K562 (cell line): Measurements from ENCODE around the gene SAA2. TPM values are rescaled to one million over a fixed set of nuclear protein-coding genes. Genes with fewer than 3 reads are reported as not detected.

ENCODE experiments used
- ATAC-seq: fragments of 200-7000 bp; cut with Tn5 transposase; 3 replicates; pipeline ENCODE4 v1.9.1; 2020; ENCODE audit warnings: moderate library complexity
- BruUV-seq: library from RNA; stranded (reverse); fragments of 400-500 nt; replicated peaks from 2 replicates; lab custom pipeline; 2021; lab: Mats Ljungman, UMichigan
- CTCF ChIA-PET: fragments of 300-600 bp; formaldehyde crosslinking; extraction: SDS; loops from one replicate; lab custom pipeline; 2021; ENCODE audit warnings: low intra/inter-chr PET ratio; lab: Yijun Ruan, JAX
- POLR2A ChIA-PET: fragments of 300-600, 350-650 bp; sonication (Branson Sonifier 250); formaldehyde crosslinking; extraction: SDS; loops from one replicate; lab custom pipeline; 2021; ENCODE audit warnings: antibody characterized with exemption, inconsistent platforms; lab: Yijun Ruan, JAX
- DNase-seq, 4 experiments: peaks; one replicate each; pipeline versions ENCODE4 v3.0.0 to v3.0.0-alpha.2; 2011 to 2018; ENCODE audit warnings: low spot score in 3 of 4, mixed read lengths in 3 of 4; ENCODE audit errors: extremely low read depth in 1 of 4
- FAIRE-seq: peaks from 2 replicates; lab custom pipeline; 2011; peaks lifted over from hg19 to GRCh38; lab: Jason Lieb, UNC
- H2AFZ ChIP-seq: 2 replicates; pipeline ENCODE4 v1.6.0; 2011; ENCODE audit warnings: low read depth, low read length, control low read depth, inconsistent platforms
- H3K27ac ChIP-seq: fragments of 200-600 bp; 3 replicates; pipeline ENCODE4 v1.8.0; 2011; ENCODE audit warnings: low read depth, mild to moderate bottlenecking, control low read depth, inconsistent platforms, low read length, moderate library complexity, mixed read lengths; ENCODE audit errors: extremely low read depth
- H3K27me3 ChIP-seq, 2 experiments: fragments of 300-600 bp in 1 of 2; 2 replicates in 1 of 2; 3 replicates in 1 of 2; pipeline versions ENCODE4 v1.6.0 to v1.8.0; 2011; ENCODE audit warnings: inconsistent platforms in 2 of 2, low read length in 2 of 2, mild to moderate bottlenecking in 1 of 2, mixed read lengths in 1 of 2, moderate library complexity in 1 of 2; ENCODE audit not compliant: control insufficient read depth in 2 of 2, insufficient read depth in 2 of 2
- H3K36me3 ChIP-seq: fragments of 300-600 bp; 3 replicates; pipeline ENCODE4 v1.8.0; 2011; ENCODE audit warnings: mild to moderate bottlenecking, low read length, inconsistent platforms; ENCODE audit not compliant: control insufficient read depth, insufficient read depth
- H3K4me1 ChIP-seq, 2 experiments: fragments of 200-600 bp in 1 of 2; replicated peaks in 1 of 2; 2 replicates in 1 of 2; 3 replicates in 1 of 2; pipeline versions ENCODE4 v1.5.1 to v1.8.0; 2011; ENCODE audit warnings: inconsistent platforms in 2 of 2, low read length in 2 of 2, mild to moderate bottlenecking in 1 of 2, mixed read lengths in 1 of 2, moderate library complexity in 1 of 2; ENCODE audit not compliant: control insufficient read depth in 2 of 2, insufficient read depth in 2 of 2
- H3K4me2 ChIP-seq: 2 replicates; pipeline ENCODE4 v1.6.1; 2011; ENCODE audit warnings: low read length, control low read depth, inconsistent platforms, mixed read lengths; ENCODE audit not compliant: insufficient read depth
- H3K4me3 ChIP-seq: fragments of 200-600 bp; sonication (generic), shearing (Covaris generic); 2 replicates; pipeline ENCODE4 v1.5.1; 2016; ENCODE audit warnings: control low read depth, inconsistent platforms
- H3K79me2 ChIP-seq: fragments of 200-600 bp; 3 replicates; pipeline ENCODE4 v1.8.0; 2011; ENCODE audit warnings: low read length, inconsistent platforms; ENCODE audit not compliant: control insufficient read depth, insufficient read depth
- H3K9ac ChIP-seq, 2 experiments: 2 replicates each; pipeline versions ENCODE4 v1.6.0 to v1.6.1; 2011; ENCODE audit warnings: low read depth in 2 of 2, low read length in 2 of 2, control low read depth in 1 of 2, inconsistent platforms in 1 of 2, mild to moderate bottlenecking in 1 of 2, mixed read lengths in 1 of 2; ENCODE audit not compliant: insufficient read depth in 1 of 2
- H3K9me1 ChIP-seq: one replicate; pipeline ENCODE4 v1.6.0; 2011; ENCODE audit warnings: inconsistent platforms, mild to moderate bottlenecking, low read length, moderate library complexity; ENCODE audit not compliant: control insufficient read depth, insufficient read depth
- H3K9me3 ChIP-seq: replicated peaks from 2 replicates; pipeline ENCODE4 v1.5.1; 2011; ENCODE audit warnings: low read depth, low read length, inconsistent platforms; ENCODE audit not compliant: control insufficient read depth, insufficient read depth
- H4K20me1 ChIP-seq: replicated peaks from 2 replicates; pipeline ENCODE4 v1.6.1; 2011; ENCODE audit warnings: low read length, inconsistent platforms, mixed read lengths; ENCODE audit not compliant: control insufficient read depth, insufficient read depth
- ARID2 ChIP-seq: fragments of 450-650 bp; IDR thresholded peaks from 2 replicates; pipeline ENCODE4 v1.6.1; 2017; ENCODE audit warnings: antibody characterized with exemption, mild to moderate bottlenecking
- ELK3 ChIP-seq: fragments of 450-650 bp; formaldehyde crosslinking; IDR thresholded peaks from 2 replicates; pipeline ENCODE4 v1.4.0; 2020; ENCODE audit warnings: mild to moderate bottlenecking
- HEY1 ChIP-seq: fragments of 250-450 bp; sonication (Bioruptor Pico); IDR thresholded peaks from 2 replicates; pipeline ENCODE4 v1.5.0; 2020; ENCODE audit warnings: mild to moderate bottlenecking, moderate library complexity, borderline replicate concordance
- NR1H2 ChIP-seq: sonication (generic); formaldehyde crosslinking; IDR thresholded peaks from 2 replicates; pipeline ENCODE4 v1.4.0; 2020; ENCODE audit warnings: mild to moderate bottlenecking, missing genetic modification reagents
- PURB ChIP-seq: sonication (generic); formaldehyde crosslinking; IDR thresholded peaks from 2 replicates; pipeline ENCODE4 v1.9.0; 2021; ENCODE audit warnings: low read depth, mild to moderate bottlenecking, missing genetic modification reagents
- SRSF3 ChIP-seq: fragments of 200-400 bp; formaldehyde crosslinking; IDR thresholded peaks from 2 replicates; pipeline ENCODE4 v1.6.1; 2016; ENCODE audit warnings: mild to moderate bottlenecking, low read length, moderate library complexity; ENCODE audit not compliant: insufficient read depth
- TBP ChIP-seq: optimal IDR thresholded peaks from 2 replicates; pipeline ENCODE3; 2011; ENCODE audit warnings: low read depth, low read length, improper control_type of control experiment
- ZZZ3 ChIP-seq: fragments of 450-650 bp; IDR thresholded peaks from 2 replicates; pipeline ENCODE4 v1.6.1; 2016; ENCODE audit warnings: antibody characterized with exemption, mild to moderate bottlenecking, moderate library complexity
- WGBS: fragments of 100-300 bp; shearing (Covaris generic); methylation state at CpG from one replicate; pipeline ENCODE4 v1.1.6; 2016; ENCODE audit warnings: low coverage, mixed read lengths; ENCODE audit not compliant: insufficient coverage; ENCODE audit errors: missing lambda C conversion rate; 5-methylcytosine and 5-hydroxymethylcytosine counted together
- in situ Hi-C: fragments of 300-500 bp; cut with MboI; formaldehyde crosslinking; loops from 4 replicates; pipeline ENCODE4 v1.15.0; 2018; ENCODE audit warnings: inconsistent platforms, mixed read lengths
- intact Hi-C: fragments of 100-400 bp; cut with micrococcal nuclease; formaldehyde crosslinking; loops from 2 replicates; pipeline ENCODE4 v1.14.2; 2022
- polyA plus RNA-seq, 8 experiments: library from polyadenylated mRNA; depleted of rRNA in 4 of 8; stranded (reverse) in 5 of 8; unstranded in 3 of 8; fragments of >200 nt; fragmentation: Nextera tagmentation in 2 of 8; fragmentation: Illumina TruSeq in 1 of 8; extraction: Ambion mirVana in 2 of 8; extraction: Trizol in 1 of 8; gene quantifications; 2 replicates each; pipeline versions ENCODE4 v1.2.1 to v1.2.3, GENCODE V29; 2011 to 2014; ENCODE audit warnings: inconsistent platforms in 1 of 8, missing spikeins in 1 of 8
- total RNA-seq, 7 experiments: library from RNA; depleted of rRNA in 6 of 7; stranded (reverse); fragments of >200 nt in 6 of 7; fragmentation: Illumina TruSeq in 2 of 7; extraction: Trizol in 2 of 7; gene quantifications; 2 replicates each; pipeline versions ENCODE4 v1.2.1 to v1.2.3, GENCODE V29; 2011 to 2021; ENCODE audit warnings: low replicate concordance in 1 of 7

The SAA2 gene
- total and polyA plus RNA-seq, 9 of the 15 experiments (the other 6 are each of a cell fraction or from before 2014, with no cell fraction given): 4.6 TPM; not detected in 8

DNA sequence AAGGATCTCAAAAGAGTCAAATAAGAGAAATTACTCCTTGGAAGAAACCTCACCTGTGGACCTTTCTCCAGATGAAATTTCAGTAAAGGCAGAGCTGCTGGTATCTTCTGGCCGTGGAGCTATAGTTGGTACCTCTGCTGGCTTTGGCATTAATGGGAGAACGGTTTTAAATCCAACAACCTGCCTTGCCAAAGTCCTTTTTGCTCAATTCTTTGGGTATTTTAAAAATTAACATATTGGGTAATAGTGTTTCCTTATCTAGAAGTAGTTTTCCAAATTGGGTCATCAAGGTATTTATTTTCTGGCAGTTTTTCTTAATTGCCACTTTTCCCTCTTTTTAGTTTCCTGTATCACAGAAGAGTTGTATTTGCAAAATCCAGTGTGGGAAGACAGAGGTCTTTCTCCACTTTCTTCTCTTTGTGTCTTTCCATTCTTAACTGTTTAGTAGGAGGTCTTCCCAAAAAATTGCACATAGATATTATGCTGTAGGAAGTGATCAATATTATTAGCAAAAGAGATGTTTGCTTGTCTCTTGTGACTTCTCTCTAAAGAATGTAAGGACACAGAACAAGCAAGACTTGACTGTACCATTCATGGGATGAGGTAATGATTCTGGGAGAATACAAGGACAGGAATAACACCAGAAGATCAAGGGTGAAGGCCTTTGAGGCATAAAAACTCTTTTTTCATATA lies 11.7 kb downstream of the SAA2 start, which contains the start of gene SAA4:
Gene SAA4 (minus strand): TSS at position 139 of the 693 bp plus-strand sequence. CDS start 876 bp downstream, outside the sequence.
- DNase-seq (no peak), ATAC-seq (no peak), FAIRE-seq (no peak)
- Histone ChIP-seq H4K20me1 (no peaks in the 10 kb centered on the region; the same call in 1 of the 2 replicates), H3K79me2 (no peaks in the 10 kb centered on the region), H3K4me1 (no peaks in the 10 kb centered on the region), H3K9me1 (no peaks in the 10 kb centered on the region), H3K9ac (no peak within 1 kb of the TSS), H3K36me3 (no peaks in the 10 kb centered on the region), H2AFZ (no peak within 1 kb of the TSS), H3K4me2 (no peak within 1 kb of the TSS), H3K9me3 (no peaks in the 10 kb centered on the region), H3K27me3 (peaks cover 10 to 16% of the 10 kb centered on the region in 2 experiments; a peak in 4 of 5 replicates), H3K4me3 (no peak within 1 kb of the TSS), H3K27ac (no peak within 1 kb of the TSS)
- BruUV-seq: no TSS peak
- CTCF ChIA-PET: interaction anchor here (0.6 kb wide), 1 partner anchor 132 kb away, joined by 5 read pairs; no protein-coding TSS in a partner anchor
- in situ Hi-C loops: no loop called here
- intact Hi-C loops: loop anchor here (10.0 kb wide), 1 partner anchor 288 kb away; the partner anchor contains the start of gene TSG101
- POLR2A ChIA-PET: no interaction called here
- no peak for TF ChIP-seq ARID2
- TF ChIP-seq PURB (CRISPR knock-in tag): no peak
- no peak for TF ChIP-seq HEY1
- no peak for TF ChIP-seq SRSF3
- no peak for TF ChIP-seq ZZZ3
- TF ChIP-seq TBP: no peak
- no peak for TF ChIP-seq NR1H2 (CRISPR knock-in tag)
- no peak for TF ChIP-seq ELK3 (CRISPR knock-in tag)
- 0% methylated on average over 2 of the region's 2 CpGs for WGBS
